CD4-positive, alpha-beta memory T cell (primary cell): Measurements from ENCODE around the gene SH3GL3. TPM values are rescaled to one million over a fixed set of nuclear protein-coding genes. Genes with fewer than 3 reads are reported as not detected.

Source experiments
- CTCF ChIA-PET: fragments of 350-600 bp; sonication (Branson Sonifier 250); formaldehyde crosslinking; loops from one replicate; lab custom pipeline; 2021; ENCODE audit warnings: inconsistent platforms; ENCODE audit not compliant: partially characterized antibody; lab: Charles Lee
- POLR2A ChIA-PET: fragments of 350-600 bp; sonication (Branson Sonifier 250); formaldehyde crosslinking; loops from one replicate; lab custom pipeline; 2021; ENCODE audit not compliant: partially characterized antibody; lab: Charles Lee
- DNase-seq, 5 donors: peaks; one replicate each; pipeline versions ENCODE4 v3.0.0 to v3.0.0-alpha.2; 2020 to 2022; ENCODE audit warnings: mixed read lengths in 1 of 5
- H3K27ac ChIP-seq: one replicate; pipeline ENCODE4 v1.7.0; 2013; ENCODE audit warnings: low read depth, low read length
- H3K27me3 ChIP-seq: 2 replicates; pipeline ENCODE4 v1.7.0; 2013; ENCODE audit warnings: mild to moderate bottlenecking, low read length, moderate library complexity; ENCODE audit not compliant: insufficient read depth
- H3K36me3 ChIP-seq: 2 replicates; pipeline ENCODE4 v1.7.0; 2013; ENCODE audit warnings: mild to moderate bottlenecking, low read length, moderate library complexity; ENCODE audit not compliant: insufficient read depth
- H3K4me1 ChIP-seq: 2 replicates; pipeline ENCODE4 v1.7.0; 2013; ENCODE audit warnings: mild to moderate bottlenecking, low read length, moderate library complexity; ENCODE audit not compliant: insufficient read depth
- H3K4me3 ChIP-seq, 2 donors: one replicate each; pipeline ENCODE4 v1.7.0; 2013; ENCODE audit warnings: low read length in 2 of 2, mild to moderate bottlenecking in 1 of 2
- H3K9me3 ChIP-seq, 2 donors: one replicate each; pipeline ENCODE4 v1.7.0; 2013; ENCODE audit warnings: low read length in 2 of 2, control low read depth in 1 of 2; ENCODE audit not compliant: control insufficient read depth in 1 of 2
- H3K27ac Mint-ChIP-seq, 7 donors: one replicate each; pipeline ENCODE4 v1.8.0; 2020 to 2021; ENCODE audit warnings: mixed read lengths in 7 of 7, mild to moderate bottlenecking in 6 of 7, inconsistent platforms in 3 of 7, moderate library complexity in 3 of 7
- H3K27me3 Mint-ChIP-seq, 2 donors: one replicate each; pipeline ENCODE4 v1.8.0; 2020 to 2021; ENCODE audit warnings: mixed read lengths in 2 of 2
- H3K36me3 Mint-ChIP-seq, 2 donors: one replicate each; pipeline ENCODE4 v1.8.0; 2020 to 2021; ENCODE audit warnings: mixed read lengths in 2 of 2, inconsistent platforms in 1 of 2, mild to moderate bottlenecking in 1 of 2
- H3K4me1 Mint-ChIP-seq, 4 donors: one replicate each; pipeline ENCODE4 v1.8.0; 2020 to 2021; ENCODE audit warnings: mixed read lengths in 4 of 4, mild to moderate bottlenecking in 1 of 4
- H3K4me3 Mint-ChIP-seq, 8 donors: one replicate each; pipeline ENCODE4 v1.8.0; 2020 to 2021; ENCODE audit warnings: mixed read lengths in 8 of 8, mild to moderate bottlenecking in 7 of 8, moderate library complexity in 6 of 8, inconsistent platforms in 3 of 8
- H3K9me3 Mint-ChIP-seq, 8 donors: one replicate each; pipeline ENCODE4 v1.8.0; 2020 to 2021; ENCODE audit warnings: mixed read lengths in 8 of 8, mild to moderate bottlenecking in 5 of 8, inconsistent platforms in 3 of 8, moderate library complexity in 1 of 8
- intact Hi-C: fragments of 100-400 bp; cut with micrococcal nuclease; formaldehyde crosslinking; loops from one replicate; pipeline ENCODE4 v1.15.1; 2023
- polyA plus RNA-seq, 2 donors: library from polyadenylated mRNA; unstranded; fragments of 300-500 nt; fragmentation: Illumina TruSeq; gene quantifications; one replicate each; pipeline ENCODE4 v1.2.3, GENCODE V29; 2021
- total RNA-seq, 2 experiments: library from RNA; stranded (reverse); gene quantifications; one replicate each; pipeline ENCODE4 v1.2.3, GENCODE V29; 2021

SH3GL3 gene
- total and polyA plus RNA-seq, 4 experiments from 2014 or later = 0.34 TPM; not detected in 3

DNA sequence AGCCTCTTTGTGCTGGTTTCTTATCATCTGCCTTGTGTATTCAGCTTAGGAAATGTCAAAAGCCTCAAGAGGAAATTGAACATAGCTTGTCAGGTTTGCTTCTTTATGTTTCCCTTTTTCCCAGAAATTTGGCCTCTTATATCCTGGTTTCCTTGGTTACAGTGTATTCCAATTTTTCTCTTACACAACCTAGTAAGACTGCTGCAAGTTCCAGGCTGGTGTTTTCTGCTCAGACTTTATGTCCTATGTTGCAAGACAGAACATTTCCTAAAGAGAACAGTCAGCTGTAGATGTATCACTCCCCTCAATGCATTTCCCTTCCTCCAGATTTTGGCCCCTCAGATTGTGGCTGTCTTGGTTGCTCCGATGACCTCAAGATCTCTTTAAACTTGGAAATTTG lies 102.5 kb downstream of the SH3GL3 start:
- DNase-seq = no peak
- Histone ChIP-seq H3K27ac (no peak overlapping the region), H3K9me3 (no peaks in the 10 kb centered on the region), H3K36me3 (no peaks in the 10 kb centered on the region), H3K27me3 (no peaks in the 10 kb centered on the region), H3K4me1 (no peaks in the 10 kb centered on the region), H3K4me3 (no peak overlapping the region)
- ChIA-PET POLR2A (no interaction called here), CTCF (no interaction called here)
- H3K4me1 Mint-ChIP-seq = no peaks in the 10 kb centered on the region
- intact Hi-C loops = loop anchor here (10.0 kb wide), 1 partner anchor 305 kb away; no protein-coding TSS in a partner anchor
- no peak overlapping the region for H3K4me3 Mint-ChIP-seq
- peaks cover 0 to 11% (median 0%) of the 10 kb centered on the region in 8 donors for H3K9me3 Mint-ChIP-seq
- no peaks in the 10 kb centered on the region for H3K36me3 Mint-ChIP-seq
- H3K27ac Mint-ChIP-seq = no peak overlapping the region
- peaks cover 11 to 15% of the 10 kb centered on the region in 2 donors for H3K27me3 Mint-ChIP-seq

- intact Hi-C loops = loop anchor here (10.0 kb wide), 1 partner anchor 310 kb away; no protein-coding TSS in a partner anchor
- POLR2A ChIA-PET = no interaction called here
Measured at GRCh38 chr15:83554558-83554957, 107.4 kb downstream of the SH3GL3 start.

GRCh38 chr15:83555383-83555782 lies 108.2 kb downstream of the SH3GL3 start:
- intact Hi-C loops = loop anchor here (5.0 to 10.0 kb wide), 2 partner anchors 311 to 543 kb away; partner anchors contain the start of gene C15orf40
- ChIA-PET POLR2A (no interaction called here), CTCF (no interaction called here)
- Histone ChIP-seq H3K9me3 (no peaks in the 10 kb centered on the region), H3K36me3 (no peaks in the 10 kb centered on the region), H3K27ac (no peak overlapping the region), H3K4me3 (no peak overlapping the region), H3K4me1 (no peaks in the 10 kb centered on the region), H3K27me3 (no peaks in the 10 kb centered on the region)
- no peak overlapping the region for H3K4me3 Mint-ChIP-seq
- peaks cover 0 to 2% (median 0%) of the 10 kb centered on the region in 4 donors for H3K4me1 Mint-ChIP-seq
- H3K9me3 Mint-ChIP-seq = no peaks in the 10 kb centered on the region
- DNase-seq = no peak
- H3K27me3 Mint-ChIP-seq = peaks cover 9 to 13% of the 10 kb centered on the region in 2 donors
- H3K27ac Mint-ChIP-seq = no peak overlapping the region
- H3K36me3 Mint-ChIP-seq = no peaks in the 10 kb centered on the region

More at GRCh38 chr15:83554558-83554957, 107.4 kb downstream of the SH3GL3 start:
- DNase-seq = no peak
- Histone ChIP-seq H3K27ac (no peak overlapping the region), H3K4me1 (no peaks in the 10 kb centered on the region), H3K9me3 (no peaks in the 10 kb centered on the region), H3K27me3 (no peaks in the 10 kb centered on the region), H3K36me3 (no peaks in the 10 kb centered on the region), H3K4me3 (no peak overlapping the region)
- peaks cover 0 to 2% (median 0%) of the 10 kb centered on the region in 4 donors for H3K4me1 Mint-ChIP-seq
- H3K36me3 Mint-ChIP-seq = no peaks in the 10 kb centered on the region
- H3K4me3 Mint-ChIP-seq = no peak overlapping the region
- no peaks in the 10 kb centered on the region for H3K9me3 Mint-ChIP-seq
- H3K27ac Mint-ChIP-seq = no peak overlapping the region
- peaks cover 12 to 13% of the 10 kb centered on the region in 2 donors for H3K27me3 Mint-ChIP-seq
- CTCF ChIA-PET = no interaction called here

- Mint-ChIP-seq H3K27me3 (peaks cover 9% of the 10 kb centered on the region in 2 donors), H3K36me3 (no peaks in the 10 kb centered on the region), H3K27ac (no peak overlapping the region), H3K9me3 (no peaks in the 10 kb centered on the region), H3K4me3 (no peak overlapping the region), H3K4me1 (peaks cover 0 to 2% (median 0%) of the 10 kb centered on the region in 4 donors)
- Histone ChIP-seq H3K4me1 (no peaks in the 10 kb centered on the region), H3K27me3 (no peaks in the 10 kb centered on the region), H3K27ac (no peak overlapping the region), H3K36me3 (no peaks in the 10 kb centered on the region), H3K4me3 (no peak overlapping the region), H3K9me3 (no peaks in the 10 kb centered on the region)
- ChIA-PET POLR2A (no interaction called here), CTCF (no interaction called here)
- intact Hi-C loops = loop anchor here (5.0 to 10.0 kb wide), 2 partner anchors 311 to 544 kb away; partner anchors contain the start of gene C15orf40
- DNase-seq = no peak
Measured at GRCh38 chr15:83556068-83556467, 108.9 kb downstream of the SH3GL3 start.

DNA sequence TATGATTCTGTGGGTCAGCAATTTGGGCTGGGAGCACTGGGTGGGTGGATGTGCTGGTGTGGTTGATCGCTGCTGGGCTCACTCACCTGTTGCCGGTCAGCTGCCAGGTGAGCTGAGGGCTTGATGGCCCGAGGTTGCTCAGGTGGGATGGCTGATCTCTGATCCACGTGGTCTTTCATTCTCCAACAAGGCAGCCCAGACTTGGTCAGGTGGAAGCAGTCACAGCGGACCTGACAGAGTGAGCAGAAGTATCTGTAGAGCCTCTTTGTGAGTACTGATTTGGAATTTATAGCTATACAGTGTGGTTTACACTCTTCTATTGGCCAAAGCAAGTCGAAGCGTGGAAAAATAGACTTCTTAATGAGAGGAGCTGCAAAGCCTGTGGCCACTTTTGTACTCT lies 109.6 kb downstream of the SH3GL3 start:
- Mint-ChIP-seq H3K9me3 (no peaks in the 10 kb centered on the region), H3K27ac (no peak overlapping the region), H3K36me3 (no peaks in the 10 kb centered on the region), H3K27me3 (peaks cover 4 to 5% of the 10 kb centered on the region in 2 donors), H3K4me3 (no peak overlapping the region), H3K4me1 (peaks cover 0 to 2% (median 0%) of the 10 kb centered on the region in 4 donors)
- CTCF ChIA-PET = no interaction called here
- H3K27ac ChIP-seq = no peak overlapping the region
- no peaks in the 10 kb centered on the region for H3K4me1 ChIP-seq
- intact Hi-C loops = loop anchor here (5.0 to 10.0 kb wide), 2 partner anchors 312 to 544 kb away; partner anchors contain the start of gene C15orf40
- no peaks in the 10 kb centered on the region for H3K27me3 ChIP-seq
- H3K9me3 ChIP-seq = no peaks in the 10 kb centered on the region
- H3K36me3 ChIP-seq = no peaks in the 10 kb centered on the region
- POLR2A ChIA-PET = no interaction called here
- no peak for DNase-seq
- H3K4me3 ChIP-seq = no peak overlapping the region

- Histone ChIP-seq H3K27ac (no peak overlapping the region), H3K36me3 (no peaks in the 10 kb centered on the region), H3K4me3 (no peak overlapping the region), H3K27me3 (no peaks in the 10 kb centered on the region), H3K9me3 (no peaks in the 10 kb centered on the region), H3K4me1 (no peaks in the 10 kb centered on the region)
- POLR2A ChIA-PET = interaction anchor here (0.6 kb wide), 1 partner anchor 24 kb away, joined by 3 read pairs; no protein-coding TSS in a partner anchor
- Mint-ChIP-seq H3K27ac (no peak overlapping the region), H3K27me3 (peaks cover 4 to 5% of the 10 kb centered on the region in 2 donors), H3K4me3 (no peak overlapping the region), H3K4me1 (peaks cover 0 to 2% (median 0%) of the 10 kb centered on the region in 4 donors), H3K9me3 (no peaks in the 10 kb centered on the region), H3K36me3 (no peaks in the 10 kb centered on the region)
- CTCF ChIA-PET = interaction anchor here (1.5 to 2.0 kb wide), 2 partner anchors 10 to 12 kb away, joined by 4 to 6 read pairs; no protein-coding TSS in a partner anchor
- intact Hi-C loops = loop anchor here (5.0 to 10.0 kb wide), 2 partner anchors 313 to 546 kb away; partner anchors contain the start of gene C15orf40
- DNase-seq = no peak
Measured at GRCh38 chr15:83558146-83558545, 111.0 kb downstream of the SH3GL3 start.

DNA sequence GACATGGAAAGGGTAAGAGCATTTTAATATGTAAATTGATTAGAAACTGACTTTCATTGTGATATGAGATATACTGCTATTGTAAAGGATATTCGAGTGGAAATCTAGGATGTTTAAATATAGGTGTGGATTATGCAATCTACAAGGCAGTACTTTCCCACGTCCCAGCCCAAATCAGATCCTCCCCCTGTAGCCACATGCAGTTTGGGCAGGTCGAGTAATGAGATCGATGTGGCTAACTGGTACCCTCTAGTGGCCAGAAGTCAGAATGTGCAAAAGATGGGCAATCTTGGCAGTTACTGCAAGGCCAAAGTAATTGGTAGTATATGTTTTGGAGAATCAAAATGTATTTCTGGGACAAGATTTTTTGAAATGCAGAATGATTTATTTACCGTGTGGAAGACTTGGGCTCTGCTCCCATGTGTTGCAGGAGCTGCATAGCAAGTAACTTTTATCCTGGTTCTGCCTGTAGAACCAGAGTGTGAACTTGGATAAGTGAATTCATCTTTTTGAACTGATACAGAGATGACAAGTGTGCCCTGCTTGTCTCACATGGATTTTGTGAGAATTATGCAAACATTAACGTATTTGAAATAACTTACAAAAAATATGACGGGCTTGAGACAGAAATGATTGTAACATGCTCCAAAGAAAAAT lies 112.3 kb downstream of the SH3GL3 start:
- CTCF ChIA-PET = interaction anchor here (0.8 to 2.1 kb wide), 5 partner anchors 11 to 313 kb away, joined by 3 to 6 read pairs (median 4); no protein-coding TSS in a partner anchor
- H3K9me3 ChIP-seq = no peaks in the 10 kb centered on the region
- intact Hi-C loops = loop anchor here (5.0 to 10.0 kb wide), 2 partner anchors 315 to 547 kb away; partner anchors contain the start of gene C15orf40
- no peak overlapping the region for H3K4me3 Mint-ChIP-seq
- H3K36me3 ChIP-seq = no peaks in the 10 kb centered on the region
- H3K27ac Mint-ChIP-seq = no peak overlapping the region
- H3K27me3 ChIP-seq = no peaks in the 10 kb centered on the region
- H3K4me3 ChIP-seq = no peak overlapping the region
- no peaks in the 10 kb centered on the region for H3K9me3 Mint-ChIP-seq
- H3K36me3 Mint-ChIP-seq = no peaks in the 10 kb centered on the region
- peaks cover 0 to 2% (median 0%) of the 10 kb centered on the region in 4 donors for H3K4me1 Mint-ChIP-seq
- POLR2A ChIA-PET = no interaction called here
- peaks cover 4 to 5% of the 10 kb centered on the region in 2 donors for H3K27me3 Mint-ChIP-seq
- no peak overlapping the region for H3K27ac ChIP-seq
- H3K4me1 ChIP-seq = no peaks in the 10 kb centered on the region
- peak in 4 of 5 donors; percentile 15 to 30 (median 22) for DNase-seq
